ENCODE results near the gene ECI2.

GRCh38 chr6:4130357-4130987 is 4.9 kb downstream of the ECI2 start:
- TF ChIP-seq CTCF (IDR thresholded peaks at IDR 0.05; ENCODE audit: poor library complexity): no peak
- no peak for TF ChIP-seq EZH2 (IDR thresholded peaks at IDR 0.05; ENCODE audit: borderline replicate concordance)

Data from hepatocyte (in vitro differentiated cells).